Endothelial cell of umbilical vein (primary cell): ENCODE data around the gene TESK1.
"Not testable (repeated sequence)": the region's sequence is repeated elsewhere in the genome, so short reads cannot be mapped to it uniquely, and the experiment has no call there.

ENCODE experiments used
- CTCF ChIP-seq, 2 donors: IDR thresholded peaks; 1 replicate in 1 of 2; 2 replicates in 1 of 2; pipeline ENCODE4 v1.5.1; 2011; ENCODE audit warnings: low read length in 2 of 2, mild to moderate bottlenecking in 2 of 2, moderate library complexity in 2 of 2, control low read depth in 1 of 2, inconsistent platforms in 1 of 2, low read depth in 1 of 2; ENCODE audit not compliant: insufficient read depth in 1 of 2; ENCODE audit errors: extremely low read depth in 1 of 2
- EZH2 ChIP-seq: IDR thresholded peaks from 2 replicates; pipeline ENCODE4 v1.6.1; 2012; ENCODE audit warnings: borderline replicate concordance, low read depth, mild to moderate bottlenecking, moderate library complexity, low read length, inconsistent platforms; ENCODE audit not compliant: severe bottlenecking
- POLR2A ChIP-seq: IDR thresholded peaks from 2 replicates; pipeline ENCODE4 v1.6.1; 2012; ENCODE audit warnings: low read depth, mild to moderate bottlenecking, control low read depth, low read length

- not testable (repeated sequence) for TF ChIP-seq CTCF (IDR thresholded peaks at IDR 0.05; ENCODE audit: extremely low read depth in 1 of 2, insufficient read depth in 1 of 2, low read depth in 1 of 2, low read length in 2 of 2); EZH2; POLR2A
These were observed 32.4 kb downstream of the TESK1 start for GRCh38 chr9:35637427-35637955.
